ENCODE measurements around the gene DCAF7.

DCAF7 gene

DNA sequence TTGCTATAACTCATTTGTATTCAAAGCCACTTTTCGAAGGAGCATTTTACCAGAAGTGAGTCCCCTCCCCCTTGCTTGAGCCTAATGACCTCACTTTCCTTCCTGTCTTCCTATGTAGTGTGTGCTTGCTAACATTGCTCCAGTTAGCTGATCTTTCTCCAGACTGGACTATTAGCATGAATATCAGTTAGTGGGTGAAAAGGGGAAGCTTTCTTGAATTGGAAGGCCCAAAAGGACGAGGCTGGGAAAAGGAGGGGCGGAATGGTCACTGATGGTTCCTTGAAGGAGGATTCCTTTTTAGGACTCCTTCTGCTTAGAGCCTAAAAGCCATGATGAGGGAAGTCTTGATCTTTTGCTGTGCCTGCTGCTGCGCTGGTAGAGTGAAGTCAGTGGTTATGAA, 83.9 kb downstream of the DCAF7 start:
- DNase-seq, result no peak

DNA sequence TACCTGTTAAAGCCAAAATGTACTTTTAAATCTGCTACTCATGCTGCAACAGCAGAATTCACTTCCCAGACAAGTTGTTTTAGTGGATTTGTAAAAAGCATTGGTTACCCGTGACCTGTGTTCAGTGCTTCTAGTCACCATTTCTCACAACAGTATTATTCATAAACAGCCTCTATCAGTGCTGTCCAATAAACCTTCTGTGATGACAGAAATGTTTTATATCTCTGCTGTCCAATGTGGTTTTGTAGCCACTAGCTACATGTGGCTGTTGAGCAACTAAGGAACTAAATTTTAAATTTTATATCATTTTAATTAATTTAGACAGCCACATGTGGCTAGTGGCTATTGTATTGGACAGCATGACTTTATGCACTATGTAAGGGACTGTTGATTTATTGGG, 84.5 kb downstream of the DCAF7 start:
- no peak for DNase-seq

DNA sequence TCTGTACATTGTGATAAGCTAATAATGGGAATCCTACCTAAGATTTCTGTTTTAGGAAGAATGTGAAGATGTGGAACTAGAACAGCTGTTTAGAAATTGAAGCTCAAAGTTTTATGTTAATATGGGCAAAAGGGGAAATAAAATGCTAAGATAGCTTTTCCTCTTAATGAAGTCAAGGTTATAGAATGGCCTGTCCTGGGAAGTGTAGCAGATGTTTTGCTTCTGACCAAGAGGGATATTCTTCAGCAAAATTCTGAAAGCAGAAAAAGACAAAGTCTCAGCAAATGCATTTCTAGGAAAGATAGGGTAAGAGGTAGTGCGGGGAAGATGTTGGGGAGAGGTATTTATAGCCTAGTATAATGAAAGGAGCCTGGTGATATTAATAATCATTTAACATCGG, 85.0 kb downstream of the DCAF7 start:
- no peak for DNase-seq

DNA sequence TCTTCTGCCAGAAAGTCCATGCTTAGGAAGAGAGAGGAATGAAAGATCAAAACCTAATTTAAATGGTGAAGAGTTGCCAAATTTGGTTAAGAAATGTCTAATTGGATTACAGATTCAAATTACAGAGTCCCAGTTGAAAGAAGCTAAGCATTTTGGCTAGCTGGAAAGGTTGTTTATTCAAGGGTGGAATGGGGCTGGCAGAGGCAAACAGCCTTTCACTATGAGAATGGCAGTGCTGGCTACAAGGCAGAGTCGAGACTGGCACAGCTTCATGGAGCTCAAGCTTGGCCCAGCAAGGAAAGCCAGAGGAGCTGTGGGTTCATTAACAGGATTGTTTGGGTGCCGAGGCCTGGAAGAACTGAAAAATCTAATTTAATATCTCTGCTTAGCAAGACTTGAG, 85.5 kb downstream of the DCAF7 start:
- DNase-seq, result no peak

DNA sequence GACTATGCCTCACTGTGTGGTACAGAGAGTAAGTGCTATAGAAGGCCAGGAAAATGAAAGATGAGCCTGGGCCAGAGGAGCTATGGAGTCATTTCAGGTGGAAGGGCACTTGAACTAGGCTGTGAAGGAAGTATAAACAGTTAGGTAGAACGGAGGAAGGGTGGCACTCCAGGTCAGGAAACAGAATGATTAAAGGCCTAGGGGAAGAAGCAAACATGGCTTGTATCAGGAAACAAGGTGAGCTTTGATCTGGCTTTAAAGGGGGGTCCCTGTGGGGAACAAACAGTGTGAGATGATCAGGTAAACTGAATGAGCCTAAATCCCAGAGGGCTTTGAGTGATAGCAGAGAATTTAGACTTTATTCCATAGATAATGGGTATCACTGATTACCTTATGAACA, 88.8 kb downstream of the DCAF7 start:
- DNase-seq, result no peak

DNA sequence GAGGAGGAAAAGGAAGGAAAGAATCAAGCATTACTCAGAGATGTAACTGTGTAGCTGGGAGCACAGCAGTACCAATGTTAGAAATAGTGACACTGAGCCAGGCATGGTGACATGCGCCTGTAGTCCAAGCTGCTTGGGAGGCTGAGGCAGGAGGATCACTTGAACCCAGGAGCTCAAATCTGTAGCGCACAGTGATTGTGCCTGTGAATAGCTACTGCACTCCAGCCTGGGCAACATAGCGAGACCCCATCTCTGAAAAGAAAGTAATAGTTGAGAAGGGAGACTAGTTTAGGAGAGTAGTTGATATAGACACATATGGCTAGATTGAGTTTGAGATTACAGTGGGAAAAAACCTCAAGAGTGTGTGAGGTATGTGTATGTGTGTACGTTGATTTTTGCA, 89.8 kb downstream of the DCAF7 start:
- no peak for DNase-seq

DNA sequence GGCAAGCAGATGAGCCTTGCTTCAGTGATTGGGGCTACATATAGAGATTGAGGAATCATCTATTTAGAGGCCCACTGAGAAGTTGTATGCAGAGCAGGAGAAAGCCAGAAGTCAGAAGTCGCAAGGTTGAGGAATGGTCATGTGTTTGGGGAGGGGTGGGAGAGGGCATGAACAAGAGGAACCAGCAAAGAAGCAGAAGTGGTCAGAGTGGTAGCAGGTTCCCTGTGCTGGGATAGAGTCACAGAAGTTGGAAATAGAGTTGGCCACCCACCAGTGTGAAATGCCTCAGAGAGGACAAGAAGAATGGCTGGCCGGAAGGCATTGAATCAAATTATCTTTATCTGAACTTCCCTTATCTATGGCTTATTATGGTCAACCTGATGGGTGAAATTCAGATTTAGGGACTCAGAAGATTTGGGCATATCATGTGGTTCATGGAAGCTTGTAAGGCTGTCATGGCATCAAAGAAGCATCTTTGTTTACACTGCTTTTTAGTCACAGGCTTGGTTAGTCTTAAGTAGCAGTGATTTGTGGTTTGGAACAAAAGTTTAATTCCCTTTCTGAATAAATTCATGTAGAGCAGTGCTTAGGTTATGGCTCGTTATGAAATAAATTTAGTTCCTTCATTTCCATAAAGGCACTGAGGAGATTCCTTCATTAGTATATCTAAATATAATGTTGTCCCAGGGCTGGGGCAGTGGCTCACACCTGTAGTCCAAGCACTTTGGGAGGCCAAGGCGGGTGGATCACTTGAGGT, 91.6 kb downstream of the DCAF7 start:
- no peak for DNase-seq

Measured in stimulated activated CD4-positive, alpha-beta T cell treated with anti-CD3 and anti-CD28 coated beads, Interleukin-4, amount 100 ng/mL, for 24 hours (primary cell).